ENCODE results near the gene POFUT2.

POFUT2 gene

DNA sequence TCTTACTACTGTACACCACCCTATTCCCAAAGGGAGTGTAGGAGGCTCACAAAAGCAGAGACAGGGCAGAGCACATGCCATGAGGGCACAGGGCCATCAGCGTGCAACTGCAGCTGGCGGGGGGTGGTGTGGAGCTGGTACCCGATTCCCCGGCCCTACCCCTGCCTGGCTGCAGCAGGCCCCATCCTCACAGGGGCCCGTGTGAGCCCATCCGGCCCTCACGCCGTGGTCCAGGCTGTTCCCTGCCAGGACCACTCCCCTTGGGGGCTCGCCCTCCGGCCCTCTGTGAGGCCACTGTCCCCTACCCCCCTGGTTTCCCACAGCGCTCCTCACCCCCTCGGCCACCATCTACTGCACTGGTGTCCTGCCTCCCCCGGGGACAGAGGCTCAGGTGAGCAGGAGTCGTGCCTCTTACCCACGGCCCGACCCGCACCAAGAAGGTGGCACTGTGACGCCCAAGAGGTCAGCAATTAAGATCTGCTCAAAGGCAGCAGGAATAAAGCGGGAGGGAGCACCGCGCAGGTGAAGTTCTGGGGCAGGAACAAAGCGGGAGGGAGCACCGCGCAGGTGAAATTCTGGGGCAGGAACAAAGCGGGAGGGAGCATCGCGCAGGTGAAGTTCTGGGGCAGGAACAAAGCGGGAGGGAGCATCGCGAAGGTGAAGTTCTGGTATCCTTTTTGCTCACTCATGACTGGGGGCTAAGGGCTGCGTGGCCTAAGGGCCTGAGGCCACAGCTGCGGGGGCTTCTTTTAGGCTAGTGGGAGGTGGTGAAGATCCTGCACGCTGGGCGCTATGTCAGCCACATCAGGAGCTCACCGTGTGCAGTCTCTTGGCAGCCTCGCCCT is 3.9 kb downstream of the POFUT2 start:
- no peak overlapping the region for H3K4me3 ChIP-seq (ENCODE audit: low read length)
- no peak overlapping the region for H3K27ac ChIP-seq (ENCODE audit: low read depth, low read length)
- H3K27me3 ChIP-seq (ENCODE audit: insufficient read depth, low read length) = no peaks in the 10 kb centered on the region
- no peak overlapping the region for H3K9ac ChIP-seq (ENCODE audit: low read depth, low read length)
- 93% methylated on average over 36 of the region's 36 CpGs for WGBS
- H3K9me3 ChIP-seq (ENCODE audit: insufficient read depth, low read depth, low read length) = no peaks in the 10 kb centered on the region
- H3K4me1 ChIP-seq (ENCODE audit: insufficient read depth, low read length) = no peaks in the 10 kb centered on the region; the same call in 1 of the 2 replicates
- H3K36me3 ChIP-seq (ENCODE audit: insufficient read depth, low read length) = peaks cover 67% of the 10 kb centered on the region

- Histone ChIP-seq H3K4me3 (ENCODE audit: low read length) (no peak overlapping the region), H3K9ac (ENCODE audit: low read depth, low read length) (no peak overlapping the region), H3K4me1 (ENCODE audit: insufficient read depth, low read length) (no peaks in the 10 kb centered on the region; the same call in 1 of the 2 replicates), H3K36me3 (ENCODE audit: insufficient read depth, low read length) (peaks cover 74% of the 10 kb centered on the region), H3K9me3 (ENCODE audit: insufficient read depth, low read depth, low read length) (no peaks in the 10 kb centered on the region), H3K27me3 (ENCODE audit: insufficient read depth, low read length) (no peaks in the 10 kb centered on the region), H3K27ac (ENCODE audit: low read depth, low read length) (no peak overlapping the region)
- WGBS = 94% methylated on average over 16 of the region's 31 CpGs
Measured at GRCh38 chr21:45283035-45283610, 4.6 kb downstream of the POFUT2 start.

- peaks cover 81% of the 10 kb centered on the region for H3K36me3 ChIP-seq (ENCODE audit: insufficient read depth, low read length)
- no peak overlapping the region for H3K9ac ChIP-seq (ENCODE audit: low read depth, low read length)
- 93% methylated on average over 22 of the region's 22 CpGs for WGBS
- H3K9me3 ChIP-seq (ENCODE audit: insufficient read depth, low read depth, low read length) = no peaks in the 10 kb centered on the region
- no peaks in the 10 kb centered on the region for H3K27me3 ChIP-seq (ENCODE audit: insufficient read depth, low read length)
- no peak overlapping the region for H3K27ac ChIP-seq (ENCODE audit: low read depth, low read length)
- H3K4me1 ChIP-seq (ENCODE audit: insufficient read depth, low read length) = no peaks in the 10 kb centered on the region; the same call in 1 of the 2 replicates
- no peak overlapping the region for H3K4me3 ChIP-seq (ENCODE audit: low read length)
Measured at GRCh38 chr21:45282283-45283034, 5.2 kb downstream of the POFUT2 start.

GRCh38 chr21:45281411-45282282 is 6.0 kb downstream of the POFUT2 start:
- no peaks in the 10 kb centered on the region for H3K9me3 ChIP-seq (ENCODE audit: insufficient read depth, low read depth, low read length)
- no peak overlapping the region for H3K9ac ChIP-seq (ENCODE audit: low read depth, low read length)
- no peaks in the 10 kb centered on the region for H3K27me3 ChIP-seq (ENCODE audit: insufficient read depth, low read length)
- 94% methylated on average over 32 of the region's 32 CpGs for WGBS
- H3K36me3 ChIP-seq (ENCODE audit: insufficient read depth, low read length) = peaks cover 89% of the 10 kb centered on the region
- H3K4me3 ChIP-seq (ENCODE audit: low read length) = no peak overlapping the region
- no peaks in the 10 kb centered on the region; the same call in 1 of the 2 replicates for H3K4me1 ChIP-seq (ENCODE audit: insufficient read depth, low read length)
- no peak overlapping the region for H3K27ac ChIP-seq (ENCODE audit: low read depth, low read length)

GRCh38 chr21:45280969-45281368 is 6.7 kb downstream of the POFUT2 start:
- H3K4me1 ChIP-seq (ENCODE audit: insufficient read depth, low read length) = no peaks in the 10 kb centered on the region
- H3K4me3 ChIP-seq (ENCODE audit: low read length) = no peak overlapping the region
- H3K27me3 ChIP-seq (ENCODE audit: insufficient read depth, low read length) = no peaks in the 10 kb centered on the region
- no peak overlapping the region for H3K27ac ChIP-seq (ENCODE audit: low read depth, low read length)
- H3K9me3 ChIP-seq (ENCODE audit: insufficient read depth, low read depth, low read length) = no peaks in the 10 kb centered on the region
- WGBS = 95% methylated on average over 9 of the region's 9 CpGs
- H3K9ac ChIP-seq (ENCODE audit: low read depth, low read length) = no peak overlapping the region
- peaks cover 93% of the 10 kb centered on the region for H3K36me3 ChIP-seq (ENCODE audit: insufficient read depth, low read length)

- Histone ChIP-seq H3K9ac (ENCODE audit: low read depth, low read length) (no peak overlapping the region), H3K4me3 (ENCODE audit: low read length) (no peak overlapping the region), H3K27me3 (ENCODE audit: insufficient read depth, low read length) (no peaks in the 10 kb centered on the region), H3K9me3 (ENCODE audit: insufficient read depth, low read depth, low read length) (no peaks in the 10 kb centered on the region), H3K36me3 (ENCODE audit: insufficient read depth, low read length) (peaks cover 93% of the 10 kb centered on the region), H3K27ac (ENCODE audit: low read depth, low read length) (no peak overlapping the region), H3K4me1 (ENCODE audit: insufficient read depth, low read length) (no peaks in the 10 kb centered on the region)
- 97% methylated on average over 28 of the region's 28 CpGs for WGBS
Measured at GRCh38 chr21:45280178-45280821, 7.4 kb downstream of the POFUT2 start.

GRCh38 chr21:45279446-45280177 is 8.1 kb downstream of the POFUT2 start:
- Histone ChIP-seq H3K27me3 (ENCODE audit: insufficient read depth, low read length) (no peaks in the 10 kb centered on the region), H3K9ac (ENCODE audit: low read depth, low read length) (no peak overlapping the region), H3K36me3 (ENCODE audit: insufficient read depth, low read length) (peaks cover 93% of the 10 kb centered on the region), H3K4me1 (ENCODE audit: insufficient read depth, low read length) (no peaks in the 10 kb centered on the region), H3K4me3 (ENCODE audit: low read length) (no peak overlapping the region), H3K9me3 (ENCODE audit: insufficient read depth, low read depth, low read length) (no peaks in the 10 kb centered on the region), H3K27ac (ENCODE audit: low read depth, low read length) (no peak overlapping the region)
- 96% methylated on average over 25 of the region's 25 CpGs for WGBS

- Histone ChIP-seq H3K27me3 (ENCODE audit: insufficient read depth, low read length) (no peaks in the 10 kb centered on the region), H3K4me3 (ENCODE audit: low read length) (no peak overlapping the region), H3K9me3 (ENCODE audit: insufficient read depth, low read depth, low read length) (no peaks in the 10 kb centered on the region), H3K27ac (ENCODE audit: low read depth, low read length) (no peak overlapping the region), H3K36me3 (ENCODE audit: insufficient read depth, low read length) (peaks cover 93% of the 10 kb centered on the region), H3K4me1 (ENCODE audit: insufficient read depth, low read length) (no peaks in the 10 kb centered on the region), H3K9ac (ENCODE audit: low read depth, low read length) (no peak overlapping the region)
- 96% methylated on average over 27 of the region's 27 CpGs for WGBS
Measured at GRCh38 chr21:45278156-45278911, 9.4 kb downstream of the POFUT2 start.

- 96% methylated on average over 48 of the region's 48 CpGs for WGBS
- H3K27ac ChIP-seq (ENCODE audit: low read depth, low read length) = no peak overlapping the region
- H3K9ac ChIP-seq (ENCODE audit: low read depth, low read length) = no peak overlapping the region
- H3K9me3 ChIP-seq (ENCODE audit: insufficient read depth, low read depth, low read length) = no peaks in the 10 kb centered on the region
- H3K36me3 ChIP-seq (ENCODE audit: insufficient read depth, low read length) = peaks cover 96% of the 10 kb centered on the region
- H3K27me3 ChIP-seq (ENCODE audit: insufficient read depth, low read length) = no peaks in the 10 kb centered on the region
- no peak overlapping the region for H3K4me3 ChIP-seq (ENCODE audit: low read length)
- no peaks in the 10 kb centered on the region for H3K4me1 ChIP-seq (ENCODE audit: insufficient read depth, low read length)
Measured at GRCh38 chr21:45277101-45278045, 10.3 kb downstream of the POFUT2 start.

Data from HUES64 (cell line).